VCaP (cell line): ENCODE results near the gene NANS.
A peak's percentile ranks its signal among the peaks of the same experiment; 100 is the strongest.

Source experiments
- H3K27ac ChIP-seq: fragments of 450-650 bp; 2 replicates; pipeline ENCODE4 v1.5.1; 2017
- CTCF ChIP-seq: fragments of 450-650 bp; conservative IDR thresholded peaks from 2 replicates; pipeline ENCODE4 v1.5.1; 2017; ENCODE audit warnings: mild to moderate bottlenecking, moderate library complexity

The NANS gene

GRCh38 chr9:98024702-98025101 lies 31.8 kb upstream of the NANS start:
- no peak overlapping the region for H3K27ac ChIP-seq
- no peak for TF ChIP-seq CTCF

GRCh38 chr9:98031169-98031568 lies 25.4 kb upstream of the NANS start:
- H3K27ac ChIP-seq = no peak overlapping the region
- no peak for TF ChIP-seq CTCF

DNA sequence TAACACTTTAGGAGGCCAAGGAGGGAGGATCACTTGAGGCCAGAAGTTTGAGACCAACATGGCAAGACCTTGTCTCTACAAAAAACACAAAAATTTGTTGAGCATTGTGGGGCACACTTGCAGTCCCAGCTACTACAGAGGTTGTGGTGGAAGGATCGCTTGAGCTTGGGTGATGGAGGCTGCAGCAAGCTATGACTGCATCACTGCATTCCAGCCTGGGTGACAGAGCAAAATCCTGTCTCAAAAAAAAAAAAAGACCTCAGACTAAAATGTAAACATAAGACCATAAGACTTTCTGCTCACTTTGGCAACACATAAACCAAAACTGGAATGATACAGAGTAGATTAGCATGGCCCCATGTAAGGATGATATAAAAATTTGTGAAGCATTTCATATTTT lies 24.6 kb upstream of the NANS start:
- TF ChIP-seq CTCF = no peak
- no peak overlapping the region for H3K27ac ChIP-seq

- H3K27ac ChIP-seq = no peak overlapping the region
Observed at GRCh38 chr9:98034593-98035546, 21.7 kb upstream of the NANS start.

GRCh38 chr9:98037357-98037756 lies 19.2 kb upstream of the NANS start:
- TF ChIP-seq CTCF = no peak
- peak overlapping the region; percentile 33 for H3K27ac ChIP-seq

More at GRCh38 chr9:98034593-98035546, 21.7 kb upstream of the NANS start:
- peak; percentile 79 for TF ChIP-seq CTCF

- no peak for TF ChIP-seq CTCF
Observed at GRCh38 chr9:98038958-98039357, 17.6 kb upstream of the NANS start.

DNA sequence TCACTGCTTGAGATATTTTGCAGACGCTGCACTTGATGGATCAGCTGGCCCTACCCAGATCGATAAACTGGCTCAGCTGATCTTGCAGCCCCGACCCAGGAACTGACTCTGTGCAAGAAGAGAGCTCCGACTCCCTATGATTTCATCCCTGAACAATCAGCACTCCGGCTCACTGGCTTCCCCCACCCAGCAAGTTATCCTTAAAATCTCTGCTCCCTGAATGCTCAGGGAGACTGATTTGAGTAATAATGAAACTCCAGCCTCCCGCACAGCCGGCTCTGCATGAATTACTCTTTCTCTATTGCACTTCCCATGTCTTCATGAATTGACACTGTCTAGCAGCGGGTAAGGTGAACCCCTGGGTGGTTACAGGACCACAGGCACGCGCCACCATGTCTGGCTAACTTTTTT lies 16.9 kb upstream of the NANS start:
- TF ChIP-seq CTCF = no peak
- no peak overlapping the region for H3K27ac ChIP-seq

More at GRCh38 chr9:98038958-98039357, 17.6 kb upstream of the NANS start:
- no peak overlapping the region for H3K27ac ChIP-seq
